ENCODE data around the gene GTF2IRD1. TPM values are rescaled to one million over a fixed set of nuclear protein-coding genes. Genes with fewer than 3 reads are reported as not detected.

The GTF2IRD1 gene
- total and polyA plus RNA-seq, 2 experiments from 2014 or later = 28.7 to 37.1 TPM

DNA sequence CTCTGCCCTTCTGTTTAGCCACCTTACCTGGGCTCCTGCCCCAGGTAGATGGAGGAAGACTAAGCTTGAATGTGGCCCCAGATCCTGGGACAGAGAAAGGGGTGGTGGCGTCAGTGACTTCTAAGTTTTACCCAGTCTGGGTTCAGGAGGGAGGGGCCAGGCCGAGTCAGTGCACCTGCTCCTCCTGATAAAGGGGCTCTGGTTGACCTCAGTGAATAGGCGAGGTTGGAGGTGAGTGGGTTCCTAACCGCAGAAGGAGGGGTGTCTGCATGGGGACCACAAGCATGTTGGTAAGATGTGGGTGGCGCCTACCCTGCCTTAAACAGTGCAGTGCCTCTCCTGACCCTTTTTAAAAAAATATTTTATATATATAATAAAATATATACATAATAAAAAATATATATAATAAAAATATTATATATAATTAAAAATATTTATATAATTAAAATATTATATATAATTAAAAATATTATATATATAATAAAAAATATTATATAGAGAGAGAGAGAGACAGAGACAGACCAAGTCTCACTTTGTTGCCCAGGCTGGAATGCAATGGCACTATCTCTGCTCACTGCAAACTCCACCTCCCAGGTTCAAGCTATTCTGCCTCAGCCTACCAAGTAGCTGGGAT lies 106.5 kb downstream of the GTF2IRD1 start (continued):
- TF ChIP-seq, protein P1, sequence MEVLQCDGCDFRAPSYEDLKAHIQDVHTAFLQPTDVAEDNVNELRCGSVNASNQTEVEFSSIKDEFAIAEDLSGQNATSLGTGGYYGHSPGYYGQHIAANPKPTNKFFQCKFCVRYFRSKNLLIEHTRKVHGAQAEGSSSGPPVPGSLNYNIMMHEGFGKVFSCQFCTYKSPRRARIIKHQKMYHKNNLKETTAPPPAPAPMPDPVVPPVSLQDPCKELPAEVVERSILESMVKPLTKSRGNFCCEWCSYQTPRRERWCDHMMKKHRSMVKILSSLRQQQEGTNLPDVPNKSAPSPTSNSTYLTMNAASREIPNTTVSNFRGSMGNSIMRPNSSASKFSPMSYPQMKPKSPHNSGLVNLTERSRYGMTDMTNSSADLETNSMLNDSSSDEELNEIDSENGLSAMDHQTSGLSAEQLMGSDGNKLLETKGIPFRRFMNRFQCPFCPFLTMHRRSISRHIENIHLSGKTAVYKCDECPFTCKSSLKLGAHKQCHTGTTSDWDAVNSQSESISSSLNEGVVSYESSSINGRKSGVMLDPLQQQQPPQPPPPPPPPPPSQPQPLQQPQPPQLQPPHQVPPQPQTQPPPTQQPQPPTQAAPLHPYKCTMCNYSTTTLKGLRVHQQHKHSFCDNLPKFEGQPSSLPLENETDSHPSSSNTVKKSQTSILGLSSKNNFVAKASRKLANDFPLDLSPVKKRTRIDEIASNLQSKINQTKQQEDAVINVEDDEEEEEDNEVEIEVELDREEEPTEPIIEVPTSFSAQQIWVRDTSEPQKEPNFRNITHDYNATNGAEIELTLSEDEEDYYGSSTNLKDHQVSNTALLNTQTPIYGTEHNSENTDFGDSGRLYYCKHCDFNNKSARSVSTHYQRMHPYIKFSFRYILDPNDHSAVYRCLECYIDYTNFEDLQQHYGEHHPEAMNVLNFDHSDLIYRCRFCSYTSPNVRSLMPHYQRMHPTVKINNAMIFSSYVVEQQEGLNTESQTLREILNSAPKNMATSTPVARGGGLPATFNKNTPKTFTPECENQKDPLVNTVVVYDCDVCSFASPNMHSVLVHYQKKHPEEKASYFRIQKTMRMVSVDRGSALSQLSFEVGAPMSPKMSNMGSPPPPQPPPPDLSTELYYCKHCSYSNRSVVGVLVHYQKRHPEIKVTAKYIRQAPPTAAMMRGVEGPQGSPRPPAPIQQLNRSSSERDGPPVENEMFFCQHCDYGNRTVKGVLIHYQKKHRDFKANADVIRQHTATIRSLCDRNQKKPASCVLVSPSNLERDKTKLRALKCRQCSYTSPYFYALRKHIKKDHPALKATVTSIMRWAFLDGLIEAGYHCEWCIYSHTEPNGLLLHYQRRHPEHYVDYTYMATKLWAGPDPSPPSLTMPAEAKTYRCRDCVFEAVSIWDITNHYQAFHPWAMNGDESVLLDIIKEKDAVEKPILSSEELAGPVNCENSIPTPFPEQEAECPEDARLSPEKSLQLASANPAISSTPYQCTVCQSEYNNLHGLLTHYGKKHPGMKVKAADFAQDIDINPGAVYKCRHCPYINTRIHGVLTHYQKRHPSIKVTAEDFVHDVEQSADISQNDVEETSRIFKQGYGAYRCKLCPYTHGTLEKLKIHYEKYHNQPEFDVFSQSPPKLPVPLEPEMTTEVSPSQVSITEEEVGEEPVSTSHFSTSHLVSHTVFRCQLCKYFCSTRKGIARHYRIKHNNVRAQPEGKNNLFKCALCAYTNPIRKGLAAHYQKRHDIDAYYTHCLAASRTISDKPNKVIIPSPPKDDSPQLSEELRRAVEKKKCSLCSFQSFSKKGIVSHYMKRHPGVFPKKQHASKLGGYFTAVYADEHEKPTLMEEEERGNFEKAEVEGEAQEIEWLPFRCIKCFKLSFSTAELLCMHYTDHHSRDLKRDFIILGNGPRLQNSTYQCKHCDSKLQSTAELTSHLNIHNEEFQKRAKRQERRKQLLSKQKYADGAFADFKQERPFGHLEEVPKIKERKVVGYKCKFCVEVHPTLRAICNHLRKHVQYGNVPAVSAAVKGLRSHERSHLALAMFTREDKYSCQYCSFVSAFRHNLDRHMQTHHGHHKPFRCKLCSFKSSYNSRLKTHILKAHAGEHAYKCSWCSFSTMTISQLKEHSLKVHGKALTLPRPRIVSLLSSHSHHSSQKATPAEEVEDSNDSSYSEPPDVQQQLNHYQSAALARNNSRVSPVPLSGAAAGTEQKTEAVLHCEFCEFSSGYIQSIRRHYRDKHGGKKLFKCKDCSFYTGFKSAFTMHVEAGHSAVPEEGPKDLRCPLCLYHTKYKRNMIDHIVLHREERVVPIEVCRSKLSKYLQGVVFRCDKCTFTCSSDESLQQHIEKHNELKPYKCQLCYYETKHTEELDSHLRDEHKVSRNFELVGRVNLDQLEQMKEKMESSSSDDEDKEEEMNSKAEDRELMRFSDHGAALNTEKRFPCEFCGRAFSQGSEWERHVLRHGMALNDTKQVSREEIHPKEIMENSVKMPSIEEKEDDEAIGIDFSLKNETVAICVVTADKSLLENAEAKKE (CRISPR knock-in tag; IDR thresholded peaks at IDR 0.05) = no peak
- no peak for TF ChIP-seq POLR2AphosphoS5 (IDR thresholded peaks at IDR 0.05; ENCODE audit: low read depth)
- TF ChIP-seq NANOG (IDR thresholded peaks at IDR 0.05; ENCODE audit: borderline replicate concordance) = no peak
- no peak for TF ChIP-seq JUNB (IDR thresholded peaks at IDR 0.05; ENCODE audit: unreplicated experiment)
- TF ChIP-seq, protein P2, sequence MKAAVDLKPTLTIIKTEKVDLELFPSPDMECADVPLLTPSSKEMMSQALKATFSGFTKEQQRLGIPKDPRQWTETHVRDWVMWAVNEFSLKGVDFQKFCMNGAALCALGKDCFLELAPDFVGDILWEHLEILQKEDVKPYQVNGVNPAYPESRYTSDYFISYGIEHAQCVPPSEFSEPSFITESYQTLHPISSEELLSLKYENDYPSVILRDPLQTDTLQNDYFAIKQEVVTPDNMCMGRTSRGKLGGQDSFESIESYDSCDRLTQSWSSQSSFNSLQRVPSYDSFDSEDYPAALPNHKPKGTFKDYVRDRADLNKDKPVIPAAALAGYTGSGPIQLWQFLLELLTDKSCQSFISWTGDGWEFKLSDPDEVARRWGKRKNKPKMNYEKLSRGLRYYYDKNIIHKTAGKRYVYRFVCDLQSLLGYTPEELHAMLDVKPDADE (IDR thresholded peaks at IDR 0.05) = no peak
- no peak for TF ChIP-seq ZNF114 (CRISPR knock-in tag; IDR thresholded peaks at IDR 0.05)
- no peak for TF ChIP-seq STAT1 (IDR thresholded peaks at IDR 0.05; ENCODE audit: unreplicated experiment)
- no peak for TF ChIP-seq ZNF331 (CRISPR knock-in tag; IDR thresholded peaks at IDR 0.05; ENCODE audit: low read depth)
